ENCODE results near the gene RUNDC1.

RUNDC1 gene

GRCh38 chr17:43025766-43026537 is 45.6 kb downstream of the RUNDC1 start:
- Histone ChIP-seq H3K9me3 (ENCODE audit: control insufficient read depth, low read length) (no peaks in the 10 kb centered on the region), H2BK5ac (ENCODE audit: low read depth, low read length, poor library complexity, severe bottlenecking) (no peak overlapping the region), H4K8ac (ENCODE audit: low read length) (no peak overlapping the region), H3K9ac (ENCODE audit: low read length) (no peak overlapping the region), H3K23ac (ENCODE audit: low read length in 2 of 2) (no peak overlapping the region), H2BK12ac (ENCODE audit: low read length in 2 of 2) (no peak overlapping the region), H3K18ac (ENCODE audit: low read depth in 1 of 2, low read length in 2 of 2) (no peak overlapping the region), H3K36me3 (ENCODE audit: control insufficient read depth in 1 of 2, insufficient read depth in 2 of 2, low read depth in 1 of 2, low read length in 2 of 2) (no peaks in the 10 kb centered on the region), H3K27me3 (ENCODE audit: control insufficient read depth in 1 of 2, insufficient read depth in 1 of 2, low read length in 2 of 2) (no peaks in the 10 kb centered on the region), H3K27ac (ENCODE audit: low read length, poor library complexity, severe bottlenecking) (no peak overlapping the region), H3K4me3 (ENCODE audit: insufficient read depth in 1 of 2, low read depth in 1 of 2, low read length in 2 of 2) (no peak overlapping the region), H3K4me1 (ENCODE audit: control insufficient read depth, insufficient read depth, low read depth, low read length) (peaks cover 5% of the 10 kb centered on the region), H3K14ac (ENCODE audit: low read length in 2 of 2) (no peak overlapping the region), H3K4me2 (ENCODE audit: low read length, poor library complexity, severe bottlenecking) (no peak overlapping the region), H4K91ac (ENCODE audit: low read length) (no peak overlapping the region), H2BK120ac (ENCODE audit: low read depth, low read length) (no peak overlapping the region), H3K79me1 (replicated peaks; ENCODE audit: low read length, poor library complexity, severe bottlenecking) (no peaks in the 10 kb centered on the region), H3K4ac (ENCODE audit: low read depth in 1 of 2, low read length in 2 of 2) (no peak overlapping the region), H2AK5ac (ENCODE audit: low read length, severe bottlenecking) (no peak overlapping the region), H2AFZ (ENCODE audit: low read depth, low read length) (no peak overlapping the region), H2BK15ac (ENCODE audit: low read depth, poor library complexity, severe bottlenecking) (no peak overlapping the region)
- no peak for DNase-seq
- WGBS: 77% methylated on average over 14 of the region's 16 CpGs

DNA sequence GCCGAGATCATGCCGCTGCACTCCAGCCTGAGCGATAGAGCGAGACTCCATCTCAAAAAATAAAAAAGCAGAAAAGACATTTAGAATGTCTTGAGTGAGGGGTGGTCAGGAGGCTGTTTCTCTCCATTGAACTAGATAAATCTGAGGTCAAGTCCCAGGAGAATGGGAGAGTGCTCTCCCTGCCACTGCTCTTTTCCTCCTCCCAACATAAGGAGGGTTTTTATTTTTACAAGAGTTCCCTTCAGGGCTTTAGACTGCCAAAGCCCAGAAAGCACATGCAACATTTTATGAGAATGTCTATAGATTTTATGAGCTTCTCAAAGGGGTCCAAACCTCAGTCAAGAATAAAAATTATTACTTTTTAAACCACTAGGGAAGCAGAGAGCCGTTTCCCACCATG is 46.2 kb downstream of the RUNDC1 start:
- H3K4me2 ChIP-seq (ENCODE audit: low read length, poor library complexity, severe bottlenecking): no peak overlapping the region
- H2BK5ac ChIP-seq (ENCODE audit: low read depth, low read length, poor library complexity, severe bottlenecking): no peak overlapping the region

GRCh38 chr17:43027091-43028032 is 47.0 kb downstream of the RUNDC1 start:
- Histone ChIP-seq H3K36me3 (ENCODE audit: control insufficient read depth in 1 of 2, insufficient read depth in 2 of 2, low read depth in 1 of 2, low read length in 2 of 2) (no peaks in the 10 kb centered on the region), H3K27me3 (ENCODE audit: control insufficient read depth in 1 of 2, insufficient read depth in 1 of 2, low read length in 2 of 2) (no peaks in the 10 kb centered on the region), H3K4ac (ENCODE audit: low read depth in 1 of 2, low read length in 2 of 2) (no peak overlapping the region), H2AFZ (ENCODE audit: low read depth, low read length) (no peak overlapping the region), H3K27ac (ENCODE audit: low read length, poor library complexity, severe bottlenecking) (no peak overlapping the region), H2BK15ac (ENCODE audit: low read depth, poor library complexity, severe bottlenecking) (no peak overlapping the region), H3K14ac (ENCODE audit: low read length in 2 of 2) (no peak overlapping the region), H3K18ac (ENCODE audit: low read depth in 1 of 2, low read length in 2 of 2) (no peak overlapping the region), H2AK5ac (ENCODE audit: low read length, severe bottlenecking) (no peak overlapping the region), H3K23ac (ENCODE audit: low read length in 2 of 2) (no peak overlapping the region), H3K4me1 (ENCODE audit: control insufficient read depth, insufficient read depth, low read depth, low read length) (peaks cover 5% of the 10 kb centered on the region), H4K8ac (ENCODE audit: low read length) (no peak overlapping the region), H3K79me1 (replicated peaks; ENCODE audit: low read length, poor library complexity, severe bottlenecking) (no peaks in the 10 kb centered on the region), H3K4me2 (ENCODE audit: low read length, poor library complexity, severe bottlenecking) (no peak overlapping the region), H3K9ac (ENCODE audit: low read length) (no peak overlapping the region), H2BK5ac (ENCODE audit: low read depth, low read length, poor library complexity, severe bottlenecking) (no peak overlapping the region), H3K4me3 (ENCODE audit: insufficient read depth in 1 of 2, low read depth in 1 of 2, low read length in 2 of 2) (no peak overlapping the region), H4K91ac (ENCODE audit: low read length) (no peak overlapping the region), H2BK120ac (ENCODE audit: low read depth, low read length) (no peak overlapping the region), H3K9me3 (ENCODE audit: control insufficient read depth, low read length) (no peaks in the 10 kb centered on the region), H2BK12ac (ENCODE audit: low read length in 2 of 2) (no peak overlapping the region)
- DNase-seq: no peak
- WGBS: 92% methylated on average over 6 of the region's 9 CpGs

More for the DNA sequence above, 46.2 kb downstream of the RUNDC1 start:
- H3K23ac ChIP-seq (ENCODE audit: low read length in 2 of 2): no peak overlapping the region
- no peak overlapping the region for H3K18ac ChIP-seq (ENCODE audit: low read depth in 1 of 2, low read length in 2 of 2)
- H2BK12ac ChIP-seq (ENCODE audit: low read length in 2 of 2): no peak overlapping the region
- 98% methylated on average over 5 of the region's 5 CpGs for WGBS
- no peak overlapping the region for H3K4ac ChIP-seq (ENCODE audit: low read depth in 1 of 2, low read length in 2 of 2)
- H2AFZ ChIP-seq (ENCODE audit: low read depth, low read length): no peak overlapping the region
- H3K27ac ChIP-seq (ENCODE audit: low read length, poor library complexity, severe bottlenecking): no peak overlapping the region
- no peaks in the 10 kb centered on the region for H3K36me3 ChIP-seq (ENCODE audit: control insufficient read depth in 1 of 2, insufficient read depth in 2 of 2, low read depth in 1 of 2, low read length in 2 of 2)
- H3K27me3 ChIP-seq (ENCODE audit: control insufficient read depth in 1 of 2, insufficient read depth in 1 of 2, low read length in 2 of 2): no peaks in the 10 kb centered on the region
- peaks cover 5% of the 10 kb centered on the region for H3K4me1 ChIP-seq (ENCODE audit: control insufficient read depth, insufficient read depth, low read depth, low read length)
- H3K4me3 ChIP-seq (ENCODE audit: insufficient read depth in 1 of 2, low read depth in 1 of 2, low read length in 2 of 2): no peak overlapping the region
- no peaks in the 10 kb centered on the region for H3K9me3 ChIP-seq (ENCODE audit: control insufficient read depth, low read length)
- no peak for DNase-seq
- H3K9ac ChIP-seq (ENCODE audit: low read length): no peak overlapping the region
- H2AK5ac ChIP-seq (ENCODE audit: low read length, severe bottlenecking): no peak overlapping the region
- no peak overlapping the region for H2BK120ac ChIP-seq (ENCODE audit: low read depth, low read length)
- no peak overlapping the region for H4K8ac ChIP-seq (ENCODE audit: low read length)
- no peaks in the 10 kb centered on the region for H3K79me1 ChIP-seq (replicated peaks; ENCODE audit: low read length, poor library complexity, severe bottlenecking)
- no peak overlapping the region for H3K14ac ChIP-seq (ENCODE audit: low read length in 2 of 2)
- no peak overlapping the region for H4K91ac ChIP-seq (ENCODE audit: low read length)
- no peak overlapping the region for H2BK15ac ChIP-seq (ENCODE audit: low read depth, poor library complexity, severe bottlenecking)

- Histone ChIP-seq H3K14ac (ENCODE audit: low read length in 2 of 2) (no peak overlapping the region), H2AFZ (ENCODE audit: low read depth, low read length) (no peak overlapping the region), H3K4me3 (ENCODE audit: insufficient read depth in 1 of 2, low read depth in 1 of 2, low read length in 2 of 2) (no peak overlapping the region), H2BK12ac (ENCODE audit: low read length in 2 of 2) (no peak overlapping the region), H3K79me1 (replicated peaks; ENCODE audit: low read length, poor library complexity, severe bottlenecking) (no peaks in the 10 kb centered on the region), H3K4ac (ENCODE audit: low read depth in 1 of 2, low read length in 2 of 2) (no peak overlapping the region), H3K18ac (ENCODE audit: low read depth in 1 of 2, low read length in 2 of 2) (no peak overlapping the region), H4K8ac (ENCODE audit: low read length) (no peak overlapping the region), H3K27me3 (ENCODE audit: control insufficient read depth in 1 of 2, insufficient read depth in 1 of 2, low read length in 2 of 2) (no peaks in the 10 kb centered on the region), H2BK15ac (ENCODE audit: low read depth, poor library complexity, severe bottlenecking) (no peak overlapping the region), H3K4me2 (ENCODE audit: low read length, poor library complexity, severe bottlenecking) (no peak overlapping the region), H4K91ac (ENCODE audit: low read length) (no peak overlapping the region), H2BK5ac (ENCODE audit: low read depth, low read length, poor library complexity, severe bottlenecking) (no peak overlapping the region), H3K27ac (ENCODE audit: low read length, poor library complexity, severe bottlenecking) (no peak overlapping the region), H2BK120ac (ENCODE audit: low read depth, low read length) (no peak overlapping the region), H3K23ac (ENCODE audit: low read length in 2 of 2) (no peak overlapping the region), H3K9me3 (ENCODE audit: control insufficient read depth, low read length) (no peaks in the 10 kb centered on the region), H3K9ac (ENCODE audit: low read length) (no peak overlapping the region), H2AK5ac (ENCODE audit: low read length, severe bottlenecking) (no peak overlapping the region), H3K4me1 (ENCODE audit: control insufficient read depth, insufficient read depth, low read depth, low read length) (peaks cover 5% of the 10 kb centered on the region), H3K36me3 (ENCODE audit: control insufficient read depth in 1 of 2, insufficient read depth in 2 of 2, low read depth in 1 of 2, low read length in 2 of 2) (no peaks in the 10 kb centered on the region)
- 94% methylated on average over 15 of the region's 17 CpGs for WGBS
- DNase-seq: no peak
Measured at GRCh38 chr17:43028221-43028861, 48.0 kb downstream of the RUNDC1 start.

All from mesenchymal stem cell (in vitro differentiated cells and primary cell).